Measurements from ENCODE around the gene SPPL2C.

The SPPL2C gene

GRCh38 chr17:45815752-45816151 lies 28.9 kb upstream of the SPPL2C start:
- no peak for TF ChIP-seq POU2F2 (IDR thresholded peaks at IDR 0.05; ENCODE audit: low read depth, low read length)
- TF ChIP-seq POLR2AphosphoS5 (IDR thresholded peaks at IDR 0.05; ENCODE audit: low read depth, low read length): no peak
- TF ChIP-seq TAF1 (IDR thresholded peaks at IDR 0.05; ENCODE audit: low read depth, low read length): no peak
- TF ChIP-seq SPI1 (IDR thresholded peaks at IDR 0.05; ENCODE audit: low read depth, low read length): no peak
- TF ChIP-seq POLR2A (IDR thresholded peaks at IDR 0.05; ENCODE audit: low read depth, low read length): no peak
- no peak for TF ChIP-seq PAX5 (IDR thresholded peaks at IDR 0.05; ENCODE audit: insufficient read depth, low read length, severe bottlenecking)
- DNase-seq (ENCODE audit: insufficient read length, low spot score) (no peak), FAIRE-seq (no peak)

- no peak for DNase-seq (ENCODE audit: insufficient read length, low spot score)
- no peak for FAIRE-seq
These were observed 26.6 kb upstream of the SPPL2C start for GRCh38 chr17:45818041-45818440.

GRCh38 chr17:45818699-45819098 lies 26.0 kb upstream of the SPPL2C start:
- FAIRE-seq (no peak), DNase-seq (ENCODE audit: insufficient read length, low spot score) (no peak)
- no peak for TF ChIP-seq POLR2A (IDR thresholded peaks at IDR 0.05; ENCODE audit: low read depth, low read length)
- TF ChIP-seq SPI1 (IDR thresholded peaks at IDR 0.05; ENCODE audit: low read depth, low read length): no peak
- TF ChIP-seq POU2F2 (IDR thresholded peaks at IDR 0.05; ENCODE audit: low read depth, low read length): no peak
- no peak for TF ChIP-seq PAX5 (IDR thresholded peaks at IDR 0.05; ENCODE audit: insufficient read depth, low read length, severe bottlenecking)
- no peak for TF ChIP-seq TAF1 (IDR thresholded peaks at IDR 0.05; ENCODE audit: low read depth, low read length)

More at GRCh38 chr17:45818041-45818440, 26.6 kb upstream of the SPPL2C start:
- TF ChIP-seq POU2F2 (IDR thresholded peaks at IDR 0.05; ENCODE audit: low read depth, low read length): no peak
- no peak for TF ChIP-seq POLR2A (IDR thresholded peaks at IDR 0.05; ENCODE audit: low read depth, low read length)
- no peak for TF ChIP-seq PAX5 (IDR thresholded peaks at IDR 0.05; ENCODE audit: insufficient read depth, low read length, severe bottlenecking)
- TF ChIP-seq TAF1 (IDR thresholded peaks at IDR 0.05; ENCODE audit: low read depth, low read length): no peak
- no peak for TF ChIP-seq SPI1 (IDR thresholded peaks at IDR 0.05; ENCODE audit: low read depth, low read length)
- no peak for TF ChIP-seq POLR2AphosphoS5 (IDR thresholded peaks at IDR 0.05; ENCODE audit: low read depth, low read length)

GRCh38 chr17:45819632-45820031 lies 25.0 kb upstream of the SPPL2C start:
- no peak for DNase-seq (ENCODE audit: insufficient read length, low spot score)
- FAIRE-seq: no peak
- TF ChIP-seq POLR2AphosphoS5 (IDR thresholded peaks at IDR 0.05; ENCODE audit: low read depth, low read length) (no peak), SPI1 (IDR thresholded peaks at IDR 0.05; ENCODE audit: low read depth, low read length) (no peak), POU2F2 (IDR thresholded peaks at IDR 0.05; ENCODE audit: low read depth, low read length) (no peak), PAX5 (IDR thresholded peaks at IDR 0.05; ENCODE audit: insufficient read depth, low read length, severe bottlenecking) (no peak), POLR2A (IDR thresholded peaks at IDR 0.05; ENCODE audit: low read depth, low read length) (no peak), TAF1 (IDR thresholded peaks at IDR 0.05; ENCODE audit: low read depth, low read length) (no peak)

GRCh38 chr17:45820052-45820780 lies 24.5 kb upstream of the SPPL2C start:
- FAIRE-seq (no peak), DNase-seq (ENCODE audit: insufficient read length, low spot score) (no peak)
- TF ChIP-seq POU2F2 (IDR thresholded peaks at IDR 0.05; ENCODE audit: low read depth, low read length) (no peak), PAX5 (IDR thresholded peaks at IDR 0.05; ENCODE audit: insufficient read depth, low read length, severe bottlenecking) (no peak), SPI1 (IDR thresholded peaks at IDR 0.05; ENCODE audit: low read depth, low read length) (no peak), POLR2AphosphoS5 (IDR thresholded peaks at IDR 0.05; ENCODE audit: low read depth, low read length) (no peak), POLR2A (IDR thresholded peaks at IDR 0.05; ENCODE audit: low read depth, low read length) (no peak), TAF1 (IDR thresholded peaks at IDR 0.05; ENCODE audit: low read depth, low read length) (no peak)

GRCh38 chr17:45821147-45821546 lies 23.5 kb upstream of the SPPL2C start:
- TF ChIP-seq POU2F2 (IDR thresholded peaks at IDR 0.05; ENCODE audit: low read depth, low read length) (no peak), SPI1 (IDR thresholded peaks at IDR 0.05; ENCODE audit: low read depth, low read length) (no peak), PAX5 (IDR thresholded peaks at IDR 0.05; ENCODE audit: insufficient read depth, low read length, severe bottlenecking) (no peak)
- FAIRE-seq: no peak
- no peak for DNase-seq (ENCODE audit: insufficient read length, low spot score)

- no peak for TF ChIP-seq POLR2A (IDR thresholded peaks at IDR 0.05; ENCODE audit: low read depth, low read length)
- TF ChIP-seq TAF1 (IDR thresholded peaks at IDR 0.05; ENCODE audit: low read depth, low read length): no peak
- TF ChIP-seq SPI1 (IDR thresholded peaks at IDR 0.05; ENCODE audit: low read depth, low read length): no peak
- TF ChIP-seq POU2F2 (IDR thresholded peaks at IDR 0.05; ENCODE audit: low read depth, low read length): no peak
- TF ChIP-seq PAX5 (IDR thresholded peaks at IDR 0.05; ENCODE audit: insufficient read depth, low read length, severe bottlenecking): no peak
- TF ChIP-seq POLR2AphosphoS5 (IDR thresholded peaks at IDR 0.05; ENCODE audit: low read depth, low read length): no peak
- FAIRE-seq: no peak
- no peak for DNase-seq (ENCODE audit: insufficient read length, low spot score)
These were observed 21.1 kb upstream of the SPPL2C start for GRCh38 chr17:45823598-45823997.

GRCh38 chr17:45824475-45824874 lies 20.2 kb upstream of the SPPL2C start:
- FAIRE-seq (no peak), DNase-seq (ENCODE audit: insufficient read length, low spot score) (no peak)
- no peak for TF ChIP-seq POU2F2 (IDR thresholded peaks at IDR 0.05; ENCODE audit: low read depth, low read length)
- TF ChIP-seq POLR2A (IDR thresholded peaks at IDR 0.05; ENCODE audit: low read depth, low read length): no peak
- no peak for TF ChIP-seq SPI1 (IDR thresholded peaks at IDR 0.05; ENCODE audit: low read depth, low read length)
- no peak for TF ChIP-seq POLR2AphosphoS5 (IDR thresholded peaks at IDR 0.05; ENCODE audit: low read depth, low read length)
- no peak for TF ChIP-seq TAF1 (IDR thresholded peaks at IDR 0.05; ENCODE audit: low read depth, low read length)
- TF ChIP-seq PAX5 (IDR thresholded peaks at IDR 0.05; ENCODE audit: insufficient read depth, low read length, severe bottlenecking): no peak

- DNase-seq (ENCODE audit: insufficient read length, low spot score) (no peak), FAIRE-seq (no peak)
- TF ChIP-seq POLR2A (IDR thresholded peaks at IDR 0.05; ENCODE audit: low read depth, low read length): no peak
- TF ChIP-seq TAF1 (IDR thresholded peaks at IDR 0.05; ENCODE audit: low read depth, low read length): no peak
- no peak for TF ChIP-seq SPI1 (IDR thresholded peaks at IDR 0.05; ENCODE audit: low read depth, low read length)
- TF ChIP-seq PAX5 (IDR thresholded peaks at IDR 0.05; ENCODE audit: insufficient read depth, low read length, severe bottlenecking): no peak
- TF ChIP-seq POLR2AphosphoS5 (IDR thresholded peaks at IDR 0.05; ENCODE audit: low read depth, low read length): no peak
- no peak for TF ChIP-seq POU2F2 (IDR thresholded peaks at IDR 0.05; ENCODE audit: low read depth, low read length)
These were observed 19.7 kb upstream of the SPPL2C start for GRCh38 chr17:45824901-45825492.

Measured in GM12891 (cell line).